HG02763 (cell line): ENCODE data around the gene RFX7.

Source experiments
- ATAC-seq: cut with Tn5 transposase; IDR thresholded peaks from one replicate; pipeline ENCODE4 v1.9.1; 2021; ENCODE audit warnings: mild to moderate bottlenecking, moderate library complexity; ENCODE audit not compliant: unreplicated experiment

Gene RFX7

GRCh38 chr15:56148064-56148463 lies 95.6 kb downstream of the RFX7 start:
- no peak for ATAC-seq

DNA sequence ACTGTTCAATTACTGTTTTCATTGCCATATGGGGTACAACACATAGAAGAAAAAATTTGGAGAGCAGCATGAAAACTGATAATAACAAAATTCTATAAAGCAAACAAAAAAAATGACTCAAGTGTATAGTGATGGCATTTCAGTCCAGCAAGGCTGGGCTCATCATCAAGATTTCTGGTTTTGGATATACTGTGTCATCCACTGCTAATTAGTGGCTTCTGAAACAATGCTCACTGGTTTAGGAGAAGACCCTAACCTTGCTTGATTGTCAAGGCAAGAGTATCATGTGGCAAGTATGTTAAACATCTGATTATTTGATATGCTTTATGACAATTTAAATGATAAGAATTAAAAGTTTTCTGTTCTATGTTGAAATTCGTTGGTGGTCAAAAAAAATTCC lies 96.9 kb downstream of the RFX7 start:
- ATAC-seq, result no peak

GRCh38 chr15:56128081-56128480 lies 115.6 kb downstream of the RFX7 start:
- no peak for ATAC-seq

- no peak for ATAC-seq
Measured at GRCh38 chr15:56126409-56126808, 117.3 kb downstream of the RFX7 start.

GRCh38 chr15:56124391-56124790 lies 119.3 kb downstream of the RFX7 start:
- no peak for ATAC-seq

- no peak for ATAC-seq
Measured at GRCh38 chr15:56105855-56106254, 137.8 kb downstream of the RFX7 start.

DNA sequence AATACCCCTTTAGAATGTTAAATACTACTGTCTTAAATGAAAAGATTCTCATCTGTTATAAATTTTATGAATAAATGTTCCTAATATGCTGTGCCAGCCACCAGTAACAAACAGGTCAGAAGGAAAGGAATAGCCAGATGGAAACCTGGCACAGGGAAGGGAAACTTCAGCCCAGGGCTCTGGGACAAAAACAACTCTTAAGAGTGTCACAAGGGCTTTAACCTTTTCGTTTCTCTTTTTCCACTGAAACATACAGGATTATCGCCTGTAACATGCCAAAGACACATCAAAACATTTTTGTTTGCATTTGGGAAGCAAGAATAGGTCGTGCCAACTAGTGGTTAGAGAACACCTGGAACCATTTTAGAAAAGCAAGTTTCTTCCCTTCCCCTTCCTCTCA lies 141.2 kb downstream of the RFX7 start:
- ATAC-seq, result no peak

GRCh38 chr15:56099311-56099710 lies 144.4 kb downstream of the RFX7 start:
- no peak for ATAC-seq

DNA sequence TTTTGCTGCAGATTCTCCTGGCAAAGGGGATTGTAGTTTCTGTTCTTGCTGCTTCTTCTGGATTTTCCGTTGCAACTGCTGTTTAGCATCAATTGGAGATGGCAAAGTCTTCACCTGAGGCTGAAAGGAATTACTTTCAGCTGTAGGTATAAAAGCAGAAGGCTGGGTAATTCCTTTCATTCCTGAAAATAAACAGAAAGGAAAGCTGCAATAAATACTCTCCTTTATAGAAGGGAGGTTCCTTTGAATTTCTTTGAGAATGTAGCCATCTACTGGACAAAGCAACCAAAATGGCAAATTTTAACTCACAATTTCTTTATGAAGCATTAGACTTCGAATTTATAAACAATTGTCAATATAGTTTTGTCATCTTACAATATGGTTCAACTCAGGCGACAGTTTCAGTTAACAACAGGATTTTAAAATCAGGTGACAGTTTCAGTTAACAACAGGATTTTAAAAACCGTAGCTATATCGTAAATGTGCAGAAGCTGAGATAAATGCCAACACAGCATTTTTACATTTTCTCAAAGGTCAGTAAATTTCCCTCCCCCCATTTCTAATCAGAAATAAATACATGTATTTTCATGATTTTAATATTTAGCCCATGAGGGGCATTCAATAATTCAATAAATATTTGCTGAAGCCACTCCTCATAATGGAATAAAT lies 145.3 kb downstream of the RFX7 start:
- no peak for ATAC-seq

- ATAC-seq, result no peak
Measured at GRCh38 chr15:56095406-56095805, 148.3 kb downstream of the RFX7 start.

- no peak for ATAC-seq
Measured at GRCh38 chr15:56094171-56094570, 149.5 kb downstream of the RFX7 start.

DNA sequence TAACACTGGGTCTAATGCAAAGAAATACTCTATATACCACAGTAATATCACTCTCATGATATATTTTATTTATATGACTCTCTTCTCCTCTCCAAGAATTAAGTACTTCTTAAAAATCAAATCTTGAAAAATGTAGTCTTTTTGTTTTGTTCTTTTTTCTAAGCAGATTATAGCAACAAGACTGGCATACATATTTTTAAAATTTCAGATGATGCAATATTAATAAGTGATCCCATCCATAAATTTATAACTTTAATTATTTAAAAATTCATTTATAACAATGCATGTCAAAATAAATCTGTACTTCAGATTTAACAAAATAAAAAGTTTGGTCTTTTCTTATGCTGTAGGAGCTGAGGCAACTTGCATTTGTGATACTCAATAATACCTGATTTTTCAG lies 155.3 kb downstream of the RFX7 start:
- no peak for ATAC-seq

DNA sequence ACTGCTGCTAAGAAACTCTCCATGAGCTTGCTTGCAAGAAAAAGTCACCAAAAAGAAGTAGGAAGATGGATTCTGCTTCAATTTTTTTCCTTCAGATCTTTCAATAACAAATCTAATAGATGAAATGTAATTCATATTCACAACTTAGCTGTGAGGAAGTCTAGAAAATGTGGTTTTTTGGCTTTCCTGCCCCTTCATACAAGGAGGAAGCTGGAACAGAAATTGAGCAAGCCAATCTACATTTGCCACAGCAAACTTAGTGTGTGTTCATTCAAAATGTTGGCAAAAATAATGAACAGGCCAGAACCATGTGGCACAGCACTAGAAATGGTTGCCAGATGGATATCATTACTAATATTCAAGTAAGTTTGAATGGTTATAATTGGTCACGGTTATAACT lies 157.1 kb downstream of the RFX7 start:
- no peak for ATAC-seq

DNA sequence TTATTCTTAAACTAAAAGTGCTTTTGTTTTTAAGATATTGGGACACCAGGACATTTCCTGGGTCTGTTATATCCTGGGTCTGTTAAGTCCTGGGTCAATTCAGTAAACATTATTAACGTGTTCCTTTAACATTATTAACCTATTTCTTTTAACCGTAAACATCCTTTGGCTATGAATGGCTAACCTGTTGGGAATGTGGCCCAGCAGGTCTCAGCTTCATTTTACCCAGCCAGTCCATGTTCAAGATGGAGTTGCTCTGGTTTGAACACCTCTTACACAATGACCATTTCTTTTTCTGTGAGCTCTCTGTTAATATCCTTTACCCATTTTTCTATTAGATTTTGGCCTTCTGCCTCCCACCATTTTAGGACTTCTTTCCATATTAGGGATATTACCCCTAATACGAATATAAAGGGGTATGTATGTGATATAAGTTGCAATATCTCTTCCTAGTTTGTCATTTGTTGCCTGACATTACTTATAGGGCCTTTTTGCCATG lies 161.4 kb downstream of the RFX7 start:
- ATAC-seq, result no peak

- no peak for ATAC-seq
Measured at GRCh38 chr15:56077081-56077480, 166.6 kb downstream of the RFX7 start.

DNA sequence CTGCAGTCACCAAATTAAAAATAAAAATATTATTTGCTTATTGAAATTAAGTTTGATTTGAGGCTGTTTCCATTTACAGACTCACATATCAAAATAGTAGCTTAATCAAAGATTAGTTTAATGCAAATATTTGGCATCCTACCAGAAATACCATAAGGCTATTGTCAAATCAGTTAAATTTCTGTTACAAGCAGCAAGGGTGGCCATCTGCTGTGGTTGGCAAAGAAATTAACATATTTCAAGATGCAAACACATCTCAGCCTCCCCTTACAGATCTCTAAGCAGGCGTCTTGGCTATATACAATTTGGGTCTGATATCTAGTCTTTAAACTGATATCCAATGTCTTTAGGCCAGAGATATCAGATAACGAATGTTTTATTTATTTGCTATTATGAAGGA lies 167.0 kb downstream of the RFX7 start:
- ATAC-seq, result no peak

GRCh38 chr15:56074481-56075265 lies 169.0 kb downstream of the RFX7 start:
- ATAC-seq, result no peak

DNA sequence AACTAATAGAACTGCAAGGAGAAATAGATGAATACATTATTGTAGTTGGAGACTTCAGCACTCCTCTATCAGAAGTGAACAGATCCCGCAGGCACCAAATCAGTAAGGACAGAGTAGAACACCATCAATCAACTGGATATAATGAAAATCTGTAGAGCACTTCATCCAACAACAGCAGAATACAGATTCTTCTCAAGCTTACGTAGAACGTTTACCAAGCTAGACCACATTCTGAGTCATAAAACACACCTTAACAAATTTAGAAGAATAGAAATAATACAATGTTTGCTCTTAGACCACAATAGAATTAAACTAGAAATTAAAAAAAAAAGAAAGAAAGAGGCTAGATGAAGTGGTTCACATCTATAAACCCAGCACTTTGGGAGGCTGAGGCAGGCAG lies 179.5 kb downstream of the RFX7 start:
- no peak for ATAC-seq

GRCh38 chr15:56059716-56060115 lies 184.0 kb downstream of the RFX7 start:
- ATAC-seq, result no peak

DNA sequence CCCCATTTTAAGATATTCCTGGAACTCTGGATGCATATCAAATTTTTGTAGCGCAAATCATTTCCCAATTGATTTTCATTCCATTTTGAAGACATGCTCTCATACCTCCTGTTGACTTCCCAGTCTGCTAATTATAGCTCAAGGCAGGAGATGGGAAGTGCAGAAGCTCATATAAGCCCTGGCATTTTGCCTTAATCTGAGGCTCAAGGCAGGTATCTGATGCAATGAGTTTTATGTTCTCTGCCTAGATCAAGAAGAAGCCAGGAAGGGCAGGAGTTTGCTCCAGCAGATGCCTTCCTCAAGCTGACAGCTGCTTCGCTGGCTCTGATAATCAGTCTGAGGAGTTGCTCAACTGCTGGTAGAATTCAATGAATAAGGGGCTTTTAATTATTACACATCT lies 184.7 kb downstream of the RFX7 start:
- no peak for ATAC-seq

DNA sequence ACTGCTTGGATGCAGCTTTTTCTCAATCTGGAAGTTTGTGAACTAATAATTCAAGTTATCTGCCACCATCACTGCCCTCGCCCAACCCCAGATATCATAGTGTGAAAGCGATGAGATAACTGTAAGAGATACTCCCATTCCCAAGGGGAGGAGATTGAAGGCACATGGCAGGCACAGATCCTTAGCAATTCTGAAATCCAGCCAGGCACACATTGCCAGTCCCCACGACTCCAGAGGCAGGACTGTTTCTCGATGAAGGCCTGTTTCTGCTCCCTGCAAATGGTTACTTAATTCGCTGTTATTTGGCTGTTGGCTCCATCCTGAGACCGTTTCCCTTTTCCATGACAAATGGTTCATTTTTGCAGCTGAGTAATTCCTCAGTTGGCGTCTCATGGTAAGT lies 187.1 kb downstream of the RFX7 start:
- ATAC-seq, result no peak

GRCh38 chr15:56053046-56053400 lies 190.7 kb downstream of the RFX7 start:
- ATAC-seq, result no peak
